Astrocyte (in vitro differentiated cells and primary cell): Measurements from ENCODE around the gene ZFYVE16.
"Not testable (repeated sequence)": the region's sequence is repeated elsewhere in the genome, so short reads cannot be mapped to it uniquely, and the experiment has no call there.

Experiments used
- CTCF ChIP-seq: IDR thresholded peaks from 2 replicates; pipeline ENCODE4 v1.5.1; 2011; ENCODE audit warnings: low read depth, mild to moderate bottlenecking, inconsistent platforms, low read length, moderate library complexity; ENCODE audit not compliant: insufficient read depth
- EZH2 ChIP-seq: IDR thresholded peaks from 2 replicates; pipeline ENCODE4 v1.6.1; 2012; ENCODE audit warnings: mild to moderate bottlenecking, low read length, inconsistent platforms; ENCODE audit not compliant: insufficient read depth

- TF ChIP-seq CTCF, EZH2: not testable (repeated sequence)
Measured at GRCh38 chr5:80493443-80493842, 85.6 kb downstream of the ZFYVE16 start.
